Activated T-helper 1 cell treated with Interleukin-2 at 50 U/mL for 16 hours (primary cell): ENCODE measurements around the gene KLF14.
"Not testable (repeated sequence)": the region's sequence is repeated elsewhere in the genome, so short reads cannot be mapped to it uniquely, and the experiment has no call there.

Experiments used
- DNase-seq: peaks from one replicate; pipeline ENCODE4 v3.0.0-alpha.2; 2020; ENCODE audit warnings: low read depth

KLF14 gene

DNA sequence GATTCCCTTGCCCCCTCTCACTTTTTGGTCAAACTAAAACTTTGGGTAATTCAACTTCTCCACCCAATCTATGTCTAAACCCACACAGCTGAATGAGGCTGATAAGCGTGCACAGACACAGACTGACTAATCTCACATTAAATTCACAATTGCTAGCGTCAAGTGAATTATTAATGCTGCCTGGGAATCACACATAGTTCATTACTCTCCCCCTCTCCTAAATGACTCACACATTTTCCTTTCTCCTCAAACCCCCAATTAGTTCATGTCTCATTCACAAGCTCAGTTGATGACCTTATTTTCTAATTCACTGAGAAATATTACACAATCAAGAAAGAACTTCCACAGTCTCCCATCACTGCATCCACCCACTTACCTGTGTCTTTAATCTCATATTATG is 14.5 kb downstream of the KLF14 start:
- no peak for DNase-seq

DNA sequence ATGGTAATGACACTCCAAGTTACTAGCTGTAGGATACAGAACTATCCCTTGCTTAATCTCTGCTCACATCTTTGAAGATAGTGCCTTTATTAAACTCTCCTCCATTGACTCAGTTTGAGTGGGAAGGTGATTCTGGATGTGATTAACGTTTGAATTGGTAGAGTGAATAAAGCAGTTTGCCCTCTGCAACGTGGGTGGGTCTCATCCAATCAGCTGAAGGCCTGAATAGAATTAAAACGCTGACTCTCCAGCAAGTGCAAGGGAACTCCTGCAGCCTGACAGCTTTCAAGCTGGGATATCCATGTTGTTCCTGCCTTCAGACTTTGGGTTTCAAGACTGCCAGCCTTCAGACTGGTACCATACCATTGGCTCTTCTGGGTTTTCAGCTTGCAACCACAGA is 21.6 kb downstream of the KLF14 start:
- no peak for DNase-seq

DNA sequence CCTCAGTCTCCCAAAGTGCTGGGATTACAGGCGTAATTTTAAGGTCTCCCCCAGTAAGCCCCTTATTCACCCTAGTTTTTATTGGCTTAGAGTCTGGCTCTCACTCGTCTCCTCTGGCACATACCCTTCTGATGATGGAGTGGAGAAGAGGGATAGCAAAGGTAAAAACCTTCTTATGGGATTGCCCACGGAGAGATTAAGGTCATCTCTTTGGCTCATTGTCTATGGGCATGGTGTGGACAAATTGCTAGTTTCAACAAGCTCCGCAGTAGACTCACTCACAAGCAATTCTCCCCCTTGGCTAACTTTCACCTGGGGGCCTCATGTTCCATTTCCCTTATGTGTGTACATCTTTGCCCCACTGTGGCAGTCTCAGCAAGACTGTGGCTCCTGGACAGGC is 25.2 kb downstream of the KLF14 start:
- no peak for DNase-seq

GRCh38 chr7:130708001-130708400 is 26.0 kb downstream of the KLF14 start:
- no peak for DNase-seq

- DNase-seq, result no peak
These were observed 30.2 kb downstream of the KLF14 start for GRCh38 chr7:130703851-130704250.

- no peak for DNase-seq
These were observed 32.4 kb downstream of the KLF14 start for GRCh38 chr7:130701650-130702049.

DNA sequence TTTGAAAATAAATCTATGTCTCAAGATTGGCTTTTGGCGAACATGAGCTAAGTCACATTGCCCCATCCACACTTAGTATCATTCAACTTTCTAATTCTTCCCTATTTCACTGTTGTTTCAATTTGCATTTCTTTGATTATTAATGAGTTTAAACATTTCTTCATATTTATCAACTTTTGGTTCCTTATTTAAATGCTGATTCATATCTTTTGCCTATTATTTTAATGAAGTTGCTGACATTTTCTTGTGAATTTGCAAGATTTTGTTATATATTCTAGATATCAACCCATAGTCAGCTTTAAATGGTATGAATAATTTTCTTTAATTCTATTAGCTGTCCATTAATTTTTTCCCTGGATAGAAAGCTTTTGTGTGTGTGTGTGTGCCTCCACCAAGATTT is 33.2 kb downstream of the KLF14 start:
- no peak for DNase-seq

- DNase-seq, result no peak
These were observed 34.3 kb downstream of the KLF14 start for GRCh38 chr7:130699686-130700085.

- no peak for DNase-seq
These were observed 36.2 kb downstream of the KLF14 start for GRCh38 chr7:130697820-130698219.

GRCh38 chr7:130695840-130696239 is 38.2 kb downstream of the KLF14 start:
- no peak for DNase-seq

- not testable (repeated sequence) for DNase-seq
These were observed 41.6 kb downstream of the KLF14 start for GRCh38 chr7:130692396-130692795.

- no peak for DNase-seq
These were observed 44.3 kb downstream of the KLF14 start for GRCh38 chr7:130689683-130690082.

GRCh38 chr7:130683026-130683425 is 51.0 kb downstream of the KLF14 start:
- DNase-seq, result no peak
